Measurements from ENCODE around the gene CTSE.

CTSE gene

GRCh38 chr1:205970486-205970885 lies 53.2 kb downstream of the CTSE start:
- TF ChIP-seq FOXM1 (IDR thresholded peaks at IDR 0.05; ENCODE audit: borderline replicate concordance, low read depth) (no peak), CREB1 (IDR thresholded peaks at IDR 0.05; ENCODE audit: low read depth) (no peak), NFIC (IDR thresholded peaks at IDR 0.05) (no peak), ZBTB7A (IDR thresholded peaks at IDR 0.05; ENCODE audit: low read depth) (no peak), TCF12 (IDR thresholded peaks at IDR 0.05; ENCODE audit: low read depth) (no peak), USF1 (IDR thresholded peaks at IDR 0.05) (no peak), MAX (IDR thresholded peaks at IDR 0.05) (no peak), REST (IDR thresholded peaks at IDR 0.05; ENCODE audit: low read depth) (no peak), EP300 (IDR thresholded peaks at IDR 0.05; ENCODE audit: borderline replicate concordance) (no peak), CEBPB (IDR thresholded peaks at IDR 0.05) (no peak), TEAD4 (IDR thresholded peaks at IDR 0.05) (no peak)

- TF ChIP-seq ZBTB7A (IDR thresholded peaks at IDR 0.05; ENCODE audit: low read depth) (no peak), USF1 (IDR thresholded peaks at IDR 0.05) (no peak), CREB1 (IDR thresholded peaks at IDR 0.05; ENCODE audit: low read depth) (no peak)
Measured at GRCh38 chr1:205969229-205969628, 54.5 kb downstream of the CTSE start.

- TF ChIP-seq EP300 (IDR thresholded peaks at IDR 0.05; ENCODE audit: borderline replicate concordance) (no peak), EGR1 (IDR thresholded peaks at IDR 0.05) (no peak), NFIC (IDR thresholded peaks at IDR 0.05) (no peak), USF1 (IDR thresholded peaks at IDR 0.05) (no peak), ZBTB7A (IDR thresholded peaks at IDR 0.05; ENCODE audit: low read depth) (no peak)
Measured at GRCh38 chr1:205967554-205968335, 56.0 kb downstream of the CTSE start.

- TF ChIP-seq EP300 (IDR thresholded peaks at IDR 0.05; ENCODE audit: borderline replicate concordance) (no peak), REST (IDR thresholded peaks at IDR 0.05; ENCODE audit: low read depth) (no peak), USF1 (IDR thresholded peaks at IDR 0.05) (no peak), CREB1 (IDR thresholded peaks at IDR 0.05; ENCODE audit: low read depth) (no peak), TCF12 (IDR thresholded peaks at IDR 0.05; ENCODE audit: low read depth) (no peak), TAF1 (IDR thresholded peaks at IDR 0.05; ENCODE audit: low read depth) (no peak), EGR1 (IDR thresholded peaks at IDR 0.05) (no peak), RAD21 (IDR thresholded peaks at IDR 0.05; ENCODE audit: low read depth) (no peak), CEBPB (IDR thresholded peaks at IDR 0.05) (no peak), ZBTB7A (IDR thresholded peaks at IDR 0.05; ENCODE audit: low read depth) (no peak), NFIC (IDR thresholded peaks at IDR 0.05) (no peak), YY1 (IDR thresholded peaks at IDR 0.05; ENCODE audit: low read depth) (no peak), TEAD4 (IDR thresholded peaks at IDR 0.05) (no peak), MAX (IDR thresholded peaks at IDR 0.05) (no peak), FOXM1 (IDR thresholded peaks at IDR 0.05; ENCODE audit: borderline replicate concordance, low read depth) (no peak)
Measured at GRCh38 chr1:205965036-205965884, 58.4 kb downstream of the CTSE start.

Measured in Ishikawa (cell line).